ENCODE data around the gene PLXNC1.

PLXNC1 gene

DNA sequence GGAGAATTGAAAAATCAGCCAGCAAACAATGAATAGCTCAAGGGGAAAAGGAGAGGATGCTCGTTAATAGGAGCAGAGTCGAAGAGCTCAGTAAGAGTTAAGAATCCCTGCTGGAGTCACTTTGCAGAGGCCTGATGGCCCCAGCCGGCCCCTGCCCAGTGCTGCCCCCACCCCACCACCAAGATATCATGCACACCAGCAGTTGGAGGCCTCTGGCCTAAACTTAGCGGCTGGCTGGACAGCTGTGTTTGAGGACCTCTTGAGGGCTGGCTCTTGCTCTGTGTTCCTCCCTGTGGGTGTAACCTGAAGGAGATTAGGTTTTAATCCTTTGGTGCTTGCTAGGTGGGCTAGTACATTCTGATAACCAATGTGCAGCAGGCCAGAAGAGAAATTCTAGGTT is 142.0 kb downstream of the PLXNC1 start:
- H3K36me3 ChIP-seq (ENCODE audit: control insufficient read depth, insufficient read depth, low read length) = peaks cover 12% of the 10 kb centered on the region
- no peak for DNase-seq (ENCODE audit: extremely low read depth, insufficient read length)
- H3K27me3 ChIP-seq (replicated peaks; ENCODE audit: control insufficient read depth, insufficient read depth, low read length) = no peaks in the 10 kb centered on the region
- TF ChIP-seq, protein P1, sequence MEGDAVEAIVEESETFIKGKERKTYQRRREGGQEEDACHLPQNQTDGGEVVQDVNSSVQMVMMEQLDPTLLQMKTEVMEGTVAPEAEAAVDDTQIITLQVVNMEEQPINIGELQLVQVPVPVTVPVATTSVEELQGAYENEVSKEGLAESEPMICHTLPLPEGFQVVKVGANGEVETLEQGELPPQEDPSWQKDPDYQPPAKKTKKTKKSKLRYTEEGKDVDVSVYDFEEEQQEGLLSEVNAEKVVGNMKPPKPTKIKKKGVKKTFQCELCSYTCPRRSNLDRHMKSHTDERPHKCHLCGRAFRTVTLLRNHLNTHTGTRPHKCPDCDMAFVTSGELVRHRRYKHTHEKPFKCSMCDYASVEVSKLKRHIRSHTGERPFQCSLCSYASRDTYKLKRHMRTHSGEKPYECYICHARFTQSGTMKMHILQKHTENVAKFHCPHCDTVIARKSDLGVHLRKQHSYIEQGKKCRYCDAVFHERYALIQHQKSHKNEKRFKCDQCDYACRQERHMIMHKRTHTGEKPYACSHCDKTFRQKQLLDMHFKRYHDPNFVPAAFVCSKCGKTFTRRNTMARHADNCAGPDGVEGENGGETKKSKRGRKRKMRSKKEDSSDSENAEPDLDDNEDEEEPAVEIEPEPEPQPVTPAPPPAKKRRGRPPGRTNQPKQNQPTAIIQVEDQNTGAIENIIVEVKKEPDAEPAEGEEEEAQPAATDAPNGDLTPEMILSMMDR (IDR thresholded peaks at IDR 0.05; ENCODE audit: insufficient read depth, low read length, poor library complexity, severe bottlenecking) = no peak
- no peak overlapping the region for H3K4me3 ChIP-seq (replicated peaks; ENCODE audit: low read depth, low read length)

DNA sequence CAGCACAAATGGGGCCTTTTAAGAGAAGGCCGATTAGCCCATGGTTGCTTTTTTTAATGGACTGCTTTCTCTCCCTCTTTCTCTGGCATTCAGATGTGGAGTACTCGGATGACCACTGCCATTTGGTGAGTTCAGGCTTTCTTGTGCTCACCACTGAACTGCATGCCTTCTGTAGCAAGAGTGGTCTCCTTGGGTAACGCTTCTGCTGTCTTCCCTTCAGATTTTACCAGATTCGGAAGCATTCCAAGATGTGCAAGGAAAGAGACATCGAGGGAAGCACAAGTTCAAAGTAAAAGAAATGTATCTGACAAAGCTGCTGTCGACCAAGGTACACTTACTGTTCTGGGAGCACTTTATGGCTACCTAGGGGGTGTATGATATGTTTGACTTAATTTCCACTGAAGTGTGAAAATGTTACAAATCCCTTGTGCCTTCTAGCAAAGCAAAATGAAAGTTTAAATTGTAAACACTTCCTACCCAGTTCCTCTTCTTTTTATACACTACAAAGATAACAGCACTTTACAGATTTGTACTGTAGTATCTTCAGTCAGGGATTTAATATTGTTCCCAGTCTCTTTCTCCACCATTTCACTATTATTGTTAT is 148.8 kb downstream of the PLXNC1 start:
- no peak for DNase-seq (ENCODE audit: extremely low read depth, insufficient read length)
- TF ChIP-seq, protein P1 (IDR thresholded peaks at IDR 0.05; ENCODE audit: insufficient read depth, low read length, poor library complexity, severe bottlenecking) = no peak
- Histone ChIP-seq H3K27me3 (replicated peaks; ENCODE audit: control insufficient read depth, insufficient read depth, low read length) (no peaks in the 10 kb centered on the region), H3K4me3 (replicated peaks; ENCODE audit: low read depth, low read length) (no peak overlapping the region), H3K36me3 (ENCODE audit: control insufficient read depth, insufficient read depth, low read length) (peaks cover 19% of the 10 kb centered on the region)

DNA sequence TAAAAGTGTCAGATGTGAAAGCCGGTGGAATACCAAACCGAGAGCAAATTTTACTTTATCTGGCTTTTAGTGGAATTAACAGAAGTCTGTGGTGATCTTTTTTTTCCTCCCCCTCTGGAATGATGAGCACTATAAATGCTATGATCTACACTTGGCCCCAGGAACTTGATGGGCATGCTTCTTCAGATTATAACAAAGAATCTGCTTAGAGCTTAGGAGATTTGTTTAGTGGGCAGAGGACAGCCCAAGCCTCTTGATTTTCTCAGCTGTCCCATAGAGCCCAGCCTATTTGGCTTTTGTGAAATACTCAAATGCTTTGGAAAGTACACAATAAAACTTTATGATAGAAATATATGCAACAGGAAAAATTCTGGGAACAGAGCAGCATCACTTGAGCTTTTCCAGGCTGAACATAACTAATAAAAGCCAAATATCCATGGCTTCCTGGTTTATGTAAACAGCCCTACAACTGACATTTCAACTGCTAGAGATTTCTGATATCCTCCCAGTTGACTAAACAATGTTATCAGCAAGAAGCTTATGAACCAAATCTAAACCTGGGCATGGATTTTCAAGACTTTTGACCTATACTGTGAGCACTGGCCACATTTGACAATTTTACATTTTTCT is 149.6 kb downstream of the PLXNC1 start:
- TF ChIP-seq, protein P1 (IDR thresholded peaks at IDR 0.05; ENCODE audit: insufficient read depth, low read length, poor library complexity, severe bottlenecking) = no peak
- peaks cover 19% of the 10 kb centered on the region for H3K36me3 ChIP-seq (ENCODE audit: control insufficient read depth, insufficient read depth, low read length)
- no peak for DNase-seq (ENCODE audit: extremely low read depth, insufficient read length)
- H3K4me3 ChIP-seq (replicated peaks; ENCODE audit: low read depth, low read length) = no peak overlapping the region
- H3K27me3 ChIP-seq (replicated peaks; ENCODE audit: control insufficient read depth, insufficient read depth, low read length) = no peaks in the 10 kb centered on the region

DNA sequence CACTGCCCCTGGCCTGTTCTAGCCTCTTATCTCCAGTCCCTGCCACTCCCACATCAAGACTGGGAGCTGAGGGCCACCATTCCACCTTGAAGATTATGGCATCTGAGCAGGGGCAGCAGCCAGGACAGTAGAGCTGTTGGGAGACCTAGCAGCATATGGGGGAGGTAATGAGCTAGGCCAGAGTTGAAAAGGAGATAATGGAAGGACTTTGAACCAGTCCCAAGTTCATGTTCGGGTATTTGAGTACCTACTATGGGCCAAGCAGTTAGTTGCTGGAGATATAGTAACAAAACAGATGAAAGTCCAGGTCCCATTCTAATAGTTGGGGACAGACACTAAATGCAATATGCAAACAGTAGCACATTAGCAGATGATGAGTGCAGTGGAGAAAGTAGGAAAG is 151.5 kb downstream of the PLXNC1 start:
- H3K27me3 ChIP-seq (replicated peaks; ENCODE audit: control insufficient read depth, insufficient read depth, low read length) = no peaks in the 10 kb centered on the region
- TF ChIP-seq, protein P1 (IDR thresholded peaks at IDR 0.05; ENCODE audit: insufficient read depth, low read length, poor library complexity, severe bottlenecking) = no peak
- peaks cover 25% of the 10 kb centered on the region for H3K36me3 ChIP-seq (ENCODE audit: control insufficient read depth, insufficient read depth, low read length)
- H3K4me3 ChIP-seq (replicated peaks; ENCODE audit: low read depth, low read length) = no peak overlapping the region
- no peak for DNase-seq (ENCODE audit: extremely low read depth, insufficient read length)

DNA sequence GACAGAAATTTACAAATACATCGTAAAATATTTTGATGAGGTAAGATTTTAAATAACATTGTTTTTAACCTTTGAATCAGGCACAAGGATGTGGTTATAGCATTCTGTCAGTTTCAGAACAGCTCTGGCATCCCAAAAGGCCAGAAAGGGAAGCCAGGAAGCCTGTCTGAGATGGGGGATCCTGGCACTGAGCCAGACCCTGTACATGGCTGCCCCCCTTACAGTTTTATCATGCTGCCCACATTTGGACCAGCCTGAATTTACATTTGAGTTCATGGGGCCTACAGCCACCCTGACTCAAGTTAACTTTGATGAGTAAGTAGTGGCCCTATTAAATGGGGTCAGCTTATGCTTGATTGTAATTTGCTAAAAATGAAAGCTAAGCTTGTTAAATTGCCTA is 155.6 kb downstream of the PLXNC1 start:
- TF ChIP-seq, protein P1 (IDR thresholded peaks at IDR 0.05; ENCODE audit: insufficient read depth, low read length, poor library complexity, severe bottlenecking) = no peak
- Histone ChIP-seq H3K36me3 (ENCODE audit: control insufficient read depth, insufficient read depth, low read length) (peaks cover 22% of the 10 kb centered on the region), H3K27me3 (replicated peaks; ENCODE audit: control insufficient read depth, insufficient read depth, low read length) (no peaks in the 10 kb centered on the region), H3K4me3 (replicated peaks; ENCODE audit: low read depth, low read length) (no peak overlapping the region)
- no peak for DNase-seq (ENCODE audit: extremely low read depth, insufficient read length)

Measured in GM06990 (cell line).